ENCODE results near the gene WDR91. TPM values are rescaled to one million over a fixed set of nuclear protein-coding genes. Genes with fewer than 3 reads are reported as not detected.

WDR91 gene
- total and polyA plus RNA-seq, 2 donors (not counting 1 experiment from before 2014, with no cell fraction given), result 6.0 to 27.4 TPM

DNA sequence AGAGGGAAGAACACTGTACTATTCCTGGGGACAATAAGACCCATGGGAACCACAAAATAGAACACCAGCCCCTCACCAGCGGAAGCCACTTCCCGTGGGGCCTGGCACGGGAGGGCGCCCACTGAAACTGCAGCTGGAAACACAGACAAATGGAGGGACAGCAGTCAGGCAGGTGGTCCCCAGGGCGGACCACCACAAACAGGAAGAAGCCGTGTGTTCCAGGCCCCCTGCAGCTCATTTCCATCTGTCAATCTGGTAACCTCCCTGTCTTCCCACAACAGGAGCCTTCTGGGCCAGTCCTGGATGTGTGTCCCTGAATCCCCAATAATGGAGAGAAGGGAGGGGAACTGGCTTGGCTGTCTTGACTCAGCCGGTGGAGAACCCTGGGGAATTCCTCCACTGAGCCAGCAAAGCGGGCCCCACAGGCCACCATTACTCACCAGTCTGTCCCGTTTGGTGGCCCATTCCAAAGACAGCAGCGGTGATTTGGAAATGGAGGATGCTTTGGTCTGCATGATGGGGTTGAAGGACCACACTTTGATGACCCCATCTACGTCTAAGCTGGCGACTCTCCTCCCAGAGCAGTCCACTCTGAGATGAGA lies 16.7 kb downstream of the WDR91 start:
- Histone ChIP-seq H3K27ac (ENCODE audit: insufficient read depth, low read length) (peak overlapping the region; percentile 58), H4K20me1 (ENCODE audit: control insufficient read depth, extremely low read depth, insufficient read depth, low read length) (no peaks in the 10 kb centered on the region), H3K36me3 (ENCODE audit: control insufficient read depth, insufficient read depth, low read length) (peaks cover 4% of the 10 kb centered on the region), H2AFZ (ENCODE audit: low read length) (no peak overlapping the region), H3K4me2 (ENCODE audit: extremely low read depth, insufficient read depth, low read length) (no peak overlapping the region), H3K9me3 (ENCODE audit: control insufficient read depth, insufficient read depth, low read depth, low read length) (no peaks in the 10 kb centered on the region), H3K79me2 (ENCODE audit: control insufficient read depth, insufficient read depth, low read length) (no peaks in the 10 kb centered on the region), H3K27me3 (ENCODE audit: control insufficient read depth, insufficient read depth, low read length) (no peaks in the 10 kb centered on the region), H3K9ac (ENCODE audit: insufficient read depth, low read length) (no peak overlapping the region), H3K4me1 (ENCODE audit: control insufficient read depth, extremely low read depth, insufficient read depth, low read length) (peaks cover 7% of the 10 kb centered on the region), H3K4me3 (replicated peaks in 1 of 4; ENCODE audit: control extremely low read depth in 1 of 4, insufficient read depth in 1 of 4, low read depth in 3 of 4, low read length in 4 of 4) (no peak overlapping the region)
- DNase-seq (ENCODE audit: low read depth in 2 of 2), result peak in 1 of 2 donors; percentile 27
- TF ChIP-seq CTCF (conservative IDR thresholded peaks at IDR 0.05 in 1 of 2, IDR thresholded peaks at IDR 0.05 in 1 of 2; ENCODE audit: low read depth in 1 of 2, low read length in 2 of 2) (no peak), EZH2 (IDR thresholded peaks at IDR 0.05; ENCODE audit: low read length, missing control alignments) (no peak)

GRCh38 chr7:135193615-135194081 lies 17.7 kb downstream of the WDR91 start:
- Histone ChIP-seq H3K9me3 (ENCODE audit: control insufficient read depth, insufficient read depth, low read depth, low read length) (no peaks in the 10 kb centered on the region), H3K79me2 (ENCODE audit: control insufficient read depth, insufficient read depth, low read length) (no peaks in the 10 kb centered on the region), H2AFZ (ENCODE audit: low read length) (no peak overlapping the region), H3K36me3 (ENCODE audit: control insufficient read depth, insufficient read depth, low read length) (peaks cover 1% of the 10 kb centered on the region), H3K9ac (ENCODE audit: insufficient read depth, low read length) (no peak overlapping the region), H3K4me3 (replicated peaks in 1 of 4; ENCODE audit: control extremely low read depth in 1 of 4, insufficient read depth in 1 of 4, low read depth in 3 of 4, low read length in 4 of 4) (no peak overlapping the region), H3K27ac (ENCODE audit: insufficient read depth, low read length) (peak overlapping the region; percentile 73), H4K20me1 (ENCODE audit: control insufficient read depth, extremely low read depth, insufficient read depth, low read length) (no peaks in the 10 kb centered on the region), H3K4me1 (ENCODE audit: control insufficient read depth, extremely low read depth, insufficient read depth, low read length) (peaks cover 7% of the 10 kb centered on the region), H3K4me2 (ENCODE audit: extremely low read depth, insufficient read depth, low read length) (no peak overlapping the region), H3K27me3 (ENCODE audit: control insufficient read depth, insufficient read depth, low read length) (no peaks in the 10 kb centered on the region)
- TF ChIP-seq CTCF (conservative IDR thresholded peaks at IDR 0.05 in 1 of 2, IDR thresholded peaks at IDR 0.05 in 1 of 2; ENCODE audit: low read depth in 1 of 2, low read length in 2 of 2) (no peak), EZH2 (IDR thresholded peaks at IDR 0.05; ENCODE audit: low read length, missing control alignments) (no peak)
- DNase-seq (ENCODE audit: low read depth in 2 of 2), result peak; percentile 97 to 98

DNA sequence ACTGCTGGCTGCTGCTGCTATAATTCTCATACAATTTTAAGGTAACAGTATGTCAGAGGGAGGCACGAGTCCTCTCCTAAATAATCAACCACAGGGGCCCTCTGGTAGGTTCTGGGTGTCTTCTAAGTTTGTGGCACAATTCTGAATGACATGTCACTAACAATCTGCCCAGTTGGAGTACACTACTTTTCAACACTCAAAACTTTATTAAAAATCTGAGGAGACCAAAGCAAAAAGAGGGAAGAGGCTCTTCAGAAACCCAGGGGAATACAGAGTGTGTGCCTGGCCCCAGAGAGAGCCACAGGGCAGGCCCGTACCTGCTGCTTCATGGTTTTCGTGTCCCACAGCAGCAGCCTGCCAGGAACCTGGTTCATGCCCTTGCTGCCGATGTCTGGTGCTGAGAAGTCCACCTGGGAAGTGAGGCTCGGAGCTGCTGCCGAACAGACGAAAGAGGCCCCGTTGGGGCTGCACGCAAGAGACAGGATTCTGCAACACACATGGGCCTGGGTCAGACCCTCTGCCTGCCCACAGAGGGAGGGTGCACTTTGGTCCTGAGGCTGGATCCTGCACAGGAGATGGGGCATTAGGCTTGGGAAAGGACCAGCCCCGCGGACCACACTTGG lies 18.3 kb downstream of the WDR91 start:
- peaks cover 3% of the 10 kb centered on the region for H3K36me3 ChIP-seq (ENCODE audit: control insufficient read depth, insufficient read depth, low read length)
- TF ChIP-seq EZH2 (IDR thresholded peaks at IDR 0.05; ENCODE audit: low read length, missing control alignments) (no peak), CTCF (conservative IDR thresholded peaks at IDR 0.05 in 1 of 2, IDR thresholded peaks at IDR 0.05 in 1 of 2; ENCODE audit: low read depth in 1 of 2, low read length in 2 of 2) (no peak)
- no peaks in the 10 kb centered on the region for H4K20me1 ChIP-seq (ENCODE audit: control insufficient read depth, extremely low read depth, insufficient read depth, low read length)
- no peak overlapping the region for H3K4me2 ChIP-seq (ENCODE audit: extremely low read depth, insufficient read depth, low read length)
- H3K9ac ChIP-seq (ENCODE audit: insufficient read depth, low read length), result no peak overlapping the region
- peaks cover 7% of the 10 kb centered on the region for H3K4me1 ChIP-seq (ENCODE audit: control insufficient read depth, extremely low read depth, insufficient read depth, low read length)
- H3K9me3 ChIP-seq (ENCODE audit: control insufficient read depth, insufficient read depth, low read depth, low read length), result no peaks in the 10 kb centered on the region
- no peak overlapping the region for H2AFZ ChIP-seq (ENCODE audit: low read length)
- H3K4me3 ChIP-seq (replicated peaks in 1 of 4; ENCODE audit: control extremely low read depth in 1 of 4, insufficient read depth in 1 of 4, low read depth in 3 of 4, low read length in 4 of 4), result no peak overlapping the region
- H3K27ac ChIP-seq (ENCODE audit: insufficient read depth, low read length), result peak overlapping the region; percentile 73
- H3K79me2 ChIP-seq (ENCODE audit: control insufficient read depth, insufficient read depth, low read length), result no peaks in the 10 kb centered on the region
- no peaks in the 10 kb centered on the region for H3K27me3 ChIP-seq (ENCODE audit: control insufficient read depth, insufficient read depth, low read length)
- no peak for DNase-seq (ENCODE audit: low read depth in 2 of 2)
